A549 (cell line): Measurements from ENCODE around the gene KLF16. TPM values are rescaled to one million over a fixed set of nuclear protein-coding genes. Genes with fewer than 3 reads are reported as not detected.

Source experiments
- ATAC-seq, 2 experiments: fragments of 200-7000 bp in 1 of 2; fragments of >200 bp in 1 of 2; cut with Nextera tagmentation in 1 of 2; cut with Tn5 transposase in 1 of 2; 3 replicates each; pipeline versions ENCODE4 v1.8.0 to v1.9.1; 2018 to 2020; ENCODE audit warnings: mild to moderate bottlenecking in 1 of 2, moderate library complexity in 1 of 2
- CTCF ChIA-PET: fragments of 300-600 bp; sonication (Branson Sonifier 250); formaldehyde crosslinking; extraction: SDS; loops from one replicate; lab custom pipeline; 2021; ENCODE audit warnings: antibody characterized with exemption, inconsistent platforms; lab: Yijun Ruan, JAX
- POLR2A ChIA-PET: fragments of 350-600 bp; formaldehyde crosslinking; extraction: SDS; loops from one replicate; lab custom pipeline; 2021; ENCODE audit warnings: antibody characterized with exemption, inconsistent platforms; lab: Yijun Ruan, JAX
- DNase-seq, 2 experiments: peaks; one replicate each; pipeline versions ENCODE4 v3.0.0 to v3.0.0-alpha.2; 2011 to 2016; ENCODE audit warnings: low read depth in 1 of 2, low spot score in 1 of 2
- FAIRE-seq: peaks from 2 replicates; lab custom pipeline; 2011; peaks lifted over from hg19 to GRCh38; lab: Jason Lieb, UNC
- H3K27ac ChIP-seq, 2 experiments: fragments of >200 bp; sonication (Bioruptor Twin); formaldehyde crosslinking; 3 replicates each; pipeline ENCODE4 v1.5.1; 2016 to 2017
- H3K4me1 ChIP-seq: fragments of >200 bp; sonication (Bioruptor Twin); formaldehyde crosslinking; 3 replicates; pipeline ENCODE4 v1.6.1; 2016
- H3K4me2 ChIP-seq: fragments of >200 bp; sonication (Bioruptor Twin); formaldehyde crosslinking; 3 replicates; pipeline ENCODE4 v1.6.1; 2016
- H3K4me3 ChIP-seq: fragments of >200 bp; sonication (Bioruptor Twin); formaldehyde crosslinking; 3 replicates; pipeline ENCODE4 v1.5.1; 2016
- H3K9me3 ChIP-seq: fragments of >200 bp; sonication (Bioruptor Twin); formaldehyde crosslinking; 3 replicates; pipeline ENCODE4 v1.6.1; 2016
- BHLHE40 ChIP-seq: IDR thresholded peaks from 2 replicates; pipeline ENCODE4 v1.6.1; 2012; ENCODE audit warnings: low read depth, low read length, inconsistent platforms
- CBX8 ChIP-seq: fragments of 200-600 bp; sonication (generic); IDR thresholded peaks from 2 replicates; pipeline ENCODE4 v1.6.1; 2016
- CHD2 ChIP-seq: fragments of 150-350 bp; IDR thresholded peaks from 2 replicates; pipeline ENCODE4 v1.6.1; 2014; ENCODE audit warnings: low read length; ENCODE audit not compliant: partially characterized antibody
- E2F6 ChIP-seq: IDR thresholded peaks from 2 replicates; pipeline ENCODE4 v1.6.1; 2012; ENCODE audit warnings: low read depth, borderline replicate concordance
- EHMT2 ChIP-seq: fragments of 200-600 bp; sonication (generic); IDR thresholded peaks from 2 replicates; pipeline ENCODE4 v1.6.1; 2016; ENCODE audit warnings: antibody characterized with exemption, low read depth, mild to moderate bottlenecking, moderate library complexity
- EP300 ChIP-seq, 2 experiments: fragments of >200 bp; sonication (Bioruptor Twin); formaldehyde crosslinking; IDR thresholded peaks; 2 replicates in 1 of 2; 3 replicates in 1 of 2; pipeline ENCODE4 v1.6.1; 2016 to 2017
- FOSL2 ChIP-seq, 2 experiments: fragments of 450-650 bp in 1 of 2; fragments of >200 bp in 1 of 2; sonication (Bioruptor Twin) in 1 of 2; formaldehyde crosslinking; IDR thresholded peaks; 2 replicates each; pipeline versions ENCODE4 v1.5.0 to v1.6.1; 2016 to 2020; ENCODE audit warnings: mild to moderate bottlenecking in 1 of 2, moderate library complexity in 1 of 2
- HEYL ChIP-seq: fragments of 250-450 bp; sonication (Bioruptor Pico); IDR thresholded peaks from 2 replicates; pipeline ENCODE4 v1.8.0; 2021; ENCODE audit warnings: mild to moderate bottlenecking, moderate library complexity
- HMGXB4 ChIP-seq: fragments of 250-450 bp; sonication (Bioruptor Pico); IDR thresholded peaks from 2 replicates; pipeline ENCODE4 v1.5.0; 2021; ENCODE audit warnings: mild to moderate bottlenecking, moderate library complexity, borderline replicate concordance
- HOXB13 ChIP-seq: fragments of 250-450 bp; sonication (Bioruptor Pico); IDR thresholded peaks from 2 replicates; pipeline ENCODE4 v1.5.0; 2020; ENCODE audit warnings: low read depth, mild to moderate bottlenecking, moderate library complexity
- JUN ChIP-seq, 2 experiments: fragments of >200 bp; sonication (Bioruptor Twin); formaldehyde crosslinking; IDR thresholded peaks; 2 replicates in 1 of 2; 3 replicates in 1 of 2; pipeline ENCODE4 v1.6.1; 2016 to 2017
- JUNB ChIP-seq: fragments of >200 bp; sonication (Bioruptor Twin); formaldehyde crosslinking; IDR thresholded peaks from 2 replicates; pipeline ENCODE4 v1.6.1; 2016
- KDM1A ChIP-seq: fragments of 200-600 bp; sonication (generic); IDR thresholded peaks from 2 replicates; pipeline ENCODE4 v1.6.1; 2016; ENCODE audit warnings: low read depth, mild to moderate bottlenecking
- MAX ChIP-seq: IDR thresholded peaks from 2 replicates; pipeline ENCODE4 v1.6.1; 2012
- MYC ChIP-seq: IDR thresholded peaks from 2 replicates; pipeline ENCODE4 v1.6.1; 2012; ENCODE audit warnings: mild to moderate bottlenecking, inconsistent platforms, low read length, improper control_type of control experiment, borderline replicate concordance
- NFE2L2 ChIP-seq: fragments of 150-350 bp; conservative IDR thresholded peaks from 2 replicates; pipeline ENCODE4 v1.6.1; 2014; ENCODE audit warnings: low read length
- NPAS2 ChIP-seq: fragments of 250-450 bp; sonication (Bioruptor Pico); IDR thresholded peaks from 2 replicates; pipeline ENCODE4 v1.8.0; 2022; ENCODE audit warnings: mild to moderate bottlenecking, moderate library complexity, borderline replicate concordance
- NR3C1 ChIP-seq: fragments of >200 bp; sonication (Bioruptor Twin); formaldehyde crosslinking; IDR thresholded peaks from 3 replicates; pipeline ENCODE4 v1.6.1; 2017
- PHF8 ChIP-seq: fragments of 200-600 bp; sonication (generic); IDR thresholded peaks from 2 replicates; pipeline ENCODE4 v1.6.1; 2016; ENCODE audit warnings: low read depth, mild to moderate bottlenecking, antibody characterized with exemption, moderate library complexity, borderline replicate concordance
- RARB ChIP-seq: fragments of 250-450 bp; sonication (Bioruptor Pico); IDR thresholded peaks from 2 replicates; pipeline ENCODE4 v1.8.0; 2021; ENCODE audit warnings: mild to moderate bottlenecking, moderate library complexity
- TFCP2L1 ChIP-seq: fragments of 250-450 bp; sonication (Bioruptor Pico); IDR thresholded peaks from 2 replicates; pipeline ENCODE4 v1.5.0; 2021; ENCODE audit warnings: mild to moderate bottlenecking
- TP53 ChIP-seq: fragments of 250-450 bp; sonication (Bioruptor Pico); IDR thresholded peaks from 2 replicates; pipeline ENCODE4 v1.5.0; 2021; ENCODE audit warnings: mild to moderate bottlenecking, moderate library complexity
- USF2 ChIP-seq: fragments of 450-650 bp; IDR thresholded peaks from 2 replicates; pipeline ENCODE4 v1.6.1; 2014; ENCODE audit warnings: antibody characterized with exemption
- ZC3H11A ChIP-seq: fragments of 450-650 bp; IDR thresholded peaks from 2 replicates; pipeline ENCODE4 v1.6.1; 2014; ENCODE audit warnings: antibody characterized with exemption, mild to moderate bottlenecking
- ZFP36 ChIP-seq: fragments of 450-650 bp; IDR thresholded peaks from 2 replicates; pipeline ENCODE4 v1.6.1; 2014; ENCODE audit warnings: borderline replicate concordance; ENCODE audit not compliant: partially characterized antibody
- WGBS: methylation state at CpG from one replicate; pipeline ENCODE4 v1.1.6; 2017; ENCODE audit errors: missing lambda C conversion rate; 5-methylcytosine and 5-hydroxymethylcytosine counted together
- polyA plus RNA-seq, 4 experiments: library from polyadenylated mRNA; depleted of rRNA in 3 of 4; stranded (reverse); fragments of >200 nt; fragmentation: RNase III in 1 of 4; extraction: RNeasy Plus Mini Kit Qiagen cat#74134 plus additional on column Dnase treatment in 1 of 4; gene quantifications; 2 replicates in 3 of 4; 3 replicates in 1 of 4; pipeline ENCODE4 v1.2.3, GENCODE V29; 2011 to 2017
- TF ChIP-seq, protein P1 (sequence below): fragments of >200 bp; sonication (Bioruptor Twin); formaldehyde crosslinking; IDR thresholded peaks from 3 replicates; pipeline ENCODE4 v1.6.1; 2016
- TF ChIP-seq, protein P2 (sequence below): fragments of >200 bp; sonication (Bioruptor Twin); formaldehyde crosslinking; IDR thresholded peaks from 2 replicates; pipeline ENCODE4 v1.6.1; 2016
- TF ChIP-seq, protein P3 (sequence below): IDR thresholded peaks from 2 replicates; pipeline ENCODE4 v1.6.1; 2012

The KLF16 gene
- polyA plus RNA-seq, 2 of the 4 experiments (the other 2 are of a cell fraction), result 5.8 to 25.7 TPM

DNA sequence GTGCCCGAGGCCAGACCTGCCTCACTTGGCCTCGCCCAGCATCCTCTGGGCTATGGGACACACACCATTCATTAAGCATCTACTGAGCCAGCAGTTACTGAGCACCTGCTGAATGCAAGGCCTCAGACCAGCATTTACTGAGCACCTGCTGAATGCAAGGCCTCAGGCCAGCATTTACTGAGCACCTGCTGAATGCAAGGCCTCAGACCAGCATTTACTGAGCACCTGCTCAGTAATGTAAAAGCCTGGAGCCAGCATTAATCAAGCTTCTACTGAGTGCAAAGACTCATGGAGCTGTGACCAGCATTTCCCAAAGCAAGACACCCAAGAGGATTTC is 55.0 kb downstream of the KLF16 start:
- POLR2A ChIA-PET, result no interaction called here
- DNase-seq (no peak), ATAC-seq (no peak), FAIRE-seq (no peak)
- Histone ChIP-seq H3K4me2 (no peak overlapping the region), H3K27ac (no peak overlapping the region), H3K4me1 (peaks cover 12% of the 10 kb centered on the region), H3K9me3 (no peaks in the 10 kb centered on the region), H3K4me3 (no peak overlapping the region)
- CTCF ChIA-PET, result interaction anchor here (2.0 kb wide), 1 partner anchor 18 kb away, joined by 7 read pairs; no protein-coding TSS in a partner anchor
- WGBS, result 100% methylated on average over 2 of the region's 2 CpGs
- TF ChIP-seq RARB (CRISPR knock-in tag) (no peak), PHF8 (no peak), CHD2 (no peak), MAX (no peak), HOXB13 (CRISPR knock-in tag) (no peak), E2F6 (no peak), KDM1A (no peak), ZFP36 (no peak), HEYL (CRISPR knock-in tag) (no peak), JUN (IDR thresholded peaks at IDR 0.05) (no peak)
- TF ChIP-seq, protein P1, sequence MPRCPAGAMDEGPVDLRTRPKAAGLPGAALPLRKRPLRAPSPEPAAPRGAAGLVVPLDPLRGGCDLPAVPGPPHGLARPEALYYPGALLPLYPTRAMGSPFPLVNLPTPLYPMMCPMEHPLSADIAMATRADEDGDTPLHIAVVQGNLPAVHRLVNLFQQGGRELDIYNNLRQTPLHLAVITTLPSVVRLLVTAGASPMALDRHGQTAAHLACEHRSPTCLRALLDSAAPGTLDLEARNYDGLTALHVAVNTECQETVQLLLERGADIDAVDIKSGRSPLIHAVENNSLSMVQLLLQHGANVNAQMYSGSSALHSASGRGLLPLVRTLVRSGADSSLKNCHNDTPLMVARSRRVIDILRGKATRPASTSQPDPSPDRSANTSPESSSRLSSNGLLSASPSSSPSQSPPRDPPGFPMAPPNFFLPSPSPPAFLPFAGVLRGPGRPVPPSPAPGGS, result no peak

DNA sequence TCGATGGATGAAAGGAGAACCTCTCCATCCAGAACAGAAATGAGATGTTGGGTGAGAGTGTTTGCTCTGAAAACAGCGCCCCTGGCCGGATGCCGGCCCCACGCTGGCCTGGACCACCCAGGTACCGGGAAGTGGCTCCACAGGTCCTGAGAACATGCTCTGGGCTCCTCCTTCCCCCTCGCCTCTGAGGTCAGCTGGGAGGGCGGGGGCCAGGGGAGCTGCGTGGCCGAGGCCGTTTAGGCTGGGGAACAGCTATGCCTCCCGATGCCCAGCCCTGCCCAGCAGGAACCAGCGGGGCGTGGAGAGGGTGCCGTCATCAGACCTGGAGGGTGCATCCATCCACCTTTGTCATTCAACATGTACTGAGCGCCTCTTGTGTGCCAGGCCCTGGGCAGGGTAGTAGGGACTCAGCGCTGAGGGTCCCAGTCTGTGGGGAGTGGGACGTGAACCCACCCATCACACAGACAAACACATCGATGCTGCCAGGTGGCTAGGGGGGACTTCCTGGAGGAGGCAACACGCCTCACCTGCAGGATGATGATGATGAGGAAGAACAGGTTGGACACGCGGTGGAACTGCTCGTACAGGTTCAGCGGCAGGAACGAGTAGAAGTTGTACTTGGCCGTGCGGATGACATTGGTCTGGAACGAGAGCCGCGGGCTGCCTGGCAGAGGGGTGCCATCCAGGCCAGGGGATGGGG is 55.5 kb downstream of the KLF16 start:
- ATAC-seq, result no peak
- no peak for DNase-seq
- no peak for FAIRE-seq
- Histone ChIP-seq H3K9me3 (no peaks in the 10 kb centered on the region), H3K4me3 (no peak overlapping the region), H3K4me1 (peaks cover 8% of the 10 kb centered on the region), H3K27ac (no peak overlapping the region), H3K4me2 (no peak overlapping the region)
- ChIA-PET CTCF (interaction anchor here (2.0 to 3.0 kb wide), 3 partner anchors 12 to 135 kb away, joined by 6 to 17 read pairs (median 6); no protein-coding TSS in a partner anchor), POLR2A (no interaction called here)
- 90% methylated on average over 19 of the region's 30 CpGs for WGBS
- TF ChIP-seq, protein P2, sequence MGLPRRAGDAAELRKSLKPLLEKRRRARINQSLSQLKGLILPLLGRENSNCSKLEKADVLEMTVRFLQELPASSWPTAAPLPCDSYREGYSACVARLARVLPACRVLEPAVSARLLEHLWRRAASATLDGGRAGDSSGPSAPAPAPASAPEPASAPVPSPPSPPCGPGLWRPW, result no peak
- TF ChIP-seq ZC3H11A, result no peak
- no peak for TF ChIP-seq JUNB
- TF ChIP-seq HMGXB4, result no peak
- no peak for TF ChIP-seq CBX8
- TF ChIP-seq NR3C1, result no peak
- TF ChIP-seq BHLHE40, result no peak

GRCh38 chr19:1807030-1807694 is 56.2 kb downstream of the KLF16 start:
- Histone ChIP-seq H3K9me3 (no peaks in the 10 kb centered on the region), H3K4me2 (no peak overlapping the region), H3K27ac (no peak overlapping the region), H3K4me3 (no peak overlapping the region), H3K4me1 (peaks cover 8% of the 10 kb centered on the region)
- 84% methylated on average over 19 of the region's 28 CpGs for WGBS
- TF ChIP-seq TP53 (CRISPR knock-in tag), result no peak
- TF ChIP-seq USF2, result no peak
- TF ChIP-seq NPAS2 (CRISPR knock-in tag), result no peak
- no peak for TF ChIP-seq FOSL2 (IDR thresholded peaks at IDR 0.05)
- no peak for TF ChIP-seq FOSL2 (CRISPR knock-in tag; IDR thresholded peaks at IDR 0.05)
- no peak for TF ChIP-seq TFCP2L1 (CRISPR knock-in tag)
- TF ChIP-seq NFE2L2, result no peak
- no peak for TF ChIP-seq EHMT2
- no peak for TF ChIP-seq EP300 (IDR thresholded peaks at IDR 0.05)
- TF ChIP-seq, protein P3, sequence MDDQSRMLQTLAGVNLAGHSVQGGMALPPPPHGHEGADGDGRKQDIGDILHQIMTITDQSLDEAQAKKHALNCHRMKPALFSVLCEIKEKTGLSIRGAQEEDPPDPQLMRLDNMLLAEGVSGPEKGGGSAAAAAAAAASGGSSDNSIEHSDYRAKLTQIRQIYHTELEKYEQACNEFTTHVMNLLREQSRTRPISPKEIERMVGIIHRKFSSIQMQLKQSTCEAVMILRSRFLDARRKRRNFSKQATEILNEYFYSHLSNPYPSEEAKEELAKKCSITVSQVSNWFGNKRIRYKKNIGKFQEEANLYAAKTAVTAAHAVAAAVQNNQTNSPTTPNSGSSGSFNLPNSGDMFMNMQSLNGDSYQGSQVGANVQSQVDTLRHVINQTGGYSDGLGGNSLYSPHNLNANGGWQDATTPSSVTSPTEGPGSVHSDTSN, result no peak
- TF ChIP-seq MYC, result no peak
- POLR2A ChIA-PET, result no interaction called here
- CTCF ChIA-PET, result interaction anchor here (0.9 to 3.0 kb wide), 6 partner anchors 12 to 261 kb away, joined by 3 to 17 read pairs (median 5); no protein-coding TSS in a partner anchor
- FAIRE-seq (no peak), ATAC-seq (no peak), DNase-seq (no peak)
